GM23248 (cell line): Measurements from ENCODE around the gene PGA4. TPM values are rescaled to one million over a fixed set of nuclear protein-coding genes. Genes with fewer than 3 reads are reported as not detected.

Source experiments
- DNase-seq: peaks from one replicate; pipeline ENCODE4 v3.0.0-alpha.2; 2015
- H2AFZ ChIP-seq: fragments of 200-600 bp; sonication (generic); 2 replicates; pipeline ENCODE4 v1.6.1; 2016; ENCODE audit warnings: antibody characterized with exemption
- H3F3A ChIP-seq: fragments of 200-600 bp; sonication (generic); 2 replicates; pipeline ENCODE4 v1.6.1; 2016; ENCODE audit warnings: mild to moderate bottlenecking, antibody characterized with exemption, mixed run types; ENCODE audit not compliant: insufficient read depth
- H3K27ac ChIP-seq: fragments of 200-600 bp; sonication (generic); 2 replicates; pipeline ENCODE4 v1.5.1; 2016; ENCODE audit warnings: mild to moderate bottlenecking
- H3K27me3 ChIP-seq: fragments of 200-600 bp; sonication (generic); replicated peaks from 2 replicates; pipeline ENCODE4 v1.6.1; 2016; ENCODE audit warnings: mild to moderate bottlenecking; ENCODE audit not compliant: insufficient read depth
- H3K36me3 ChIP-seq: fragments of 200-600 bp; sonication (generic); 2 replicates; pipeline ENCODE4 v1.6.1; 2016; ENCODE audit warnings: low read depth, mild to moderate bottlenecking
- H3K4me1 ChIP-seq: fragments of 200-600 bp; sonication (generic); 2 replicates; pipeline ENCODE4 v1.6.1; 2016; ENCODE audit warnings: mild to moderate bottlenecking; ENCODE audit not compliant: insufficient read depth
- H3K4me2 ChIP-seq: fragments of 200-600 bp; sonication (generic); one replicate; pipeline ENCODE4 v1.6.1; 2016; ENCODE audit warnings: mild to moderate bottlenecking; ENCODE audit not compliant: unreplicated experiment
- H3K4me3 ChIP-seq: fragments of 200-600 bp; sonication (generic); 2 replicates; pipeline ENCODE4 v1.5.1; 2016; ENCODE audit warnings: mild to moderate bottlenecking
- H3K79me2 ChIP-seq: fragments of 200-600 bp; sonication (generic); 2 replicates; pipeline ENCODE4 v1.6.1; 2016; ENCODE audit warnings: mild to moderate bottlenecking; ENCODE audit not compliant: insufficient read depth
- H3K9ac ChIP-seq: fragments of 200-600 bp; sonication (generic); 2 replicates; pipeline ENCODE4 v1.6.1; 2016; ENCODE audit warnings: mild to moderate bottlenecking
- H3K9me2 ChIP-seq: fragments of 200-600 bp; sonication (generic); 2 replicates; pipeline ENCODE4 v1.6.1; 2016; ENCODE audit warnings: mixed run types, mild to moderate bottlenecking, moderate library complexity; ENCODE audit not compliant: insufficient read depth
- H3K9me3 ChIP-seq: fragments of 200-600 bp; sonication (generic); one replicate; pipeline ENCODE4 v1.6.1; 2017; ENCODE audit warnings: low read depth
- H4K20me1 ChIP-seq: fragments of 200-600 bp; sonication (generic); 2 replicates; pipeline ENCODE4 v1.6.0; 2016; ENCODE audit not compliant: insufficient read depth
- EZH2 ChIP-seq: fragments of 200-600 bp; sonication (generic); IDR thresholded peaks from 2 replicates; pipeline ENCODE4 v1.6.1; 2018; ENCODE audit warnings: antibody characterized with exemption, mild to moderate bottlenecking; ENCODE audit not compliant: insufficient read depth, poor library complexity, severe bottlenecking
- EZH2phosphoT487 ChIP-seq: fragments of 200-600 bp; sonication (generic); IDR thresholded peaks from 2 replicates; pipeline ENCODE4 v1.6.1; 2018; ENCODE audit warnings: antibody characterized with exemption, moderate library complexity, mild to moderate bottlenecking, low read depth; ENCODE audit not compliant: insufficient read depth
- WGBS, 2 experiments: methylation state at CpG; one replicate each; pipeline ENCODE4 v1.1.6; 2015 to 2017; ENCODE audit warnings: low lambda C conversion rate in 2 of 2, low coverage in 1 of 2; ENCODE audit errors: missing lambda C conversion rate in 2 of 2; 5-methylcytosine and 5-hydroxymethylcytosine counted together
- in situ Hi-C: fragments of 300-500 bp; cut with MboI; formaldehyde crosslinking; loops from 2 replicates; pipeline ENCODE4 v1.15.0; 2020
- polyA plus RNA-seq: library from polyadenylated mRNA; unstranded; fragments of >200 nt; fragmentation: Nextera tagmentation; extraction: Ambion mirVana; gene quantifications from 2 replicates; pipeline ENCODE4 v1.2.1, GENCODE V29; 2016
- total RNA-seq: library from RNA; depleted of rRNA; stranded (reverse); fragments of >200 nt; shearing (Covaris generic); gene quantifications from 2 replicates; pipeline ENCODE4 v1.2.3, GENCODE V29; 2014

The PGA4 gene
- total and polyA plus RNA-seq, 2 experiments from 2014 or later: 0.31 TPM; not detected in 1

DNA sequence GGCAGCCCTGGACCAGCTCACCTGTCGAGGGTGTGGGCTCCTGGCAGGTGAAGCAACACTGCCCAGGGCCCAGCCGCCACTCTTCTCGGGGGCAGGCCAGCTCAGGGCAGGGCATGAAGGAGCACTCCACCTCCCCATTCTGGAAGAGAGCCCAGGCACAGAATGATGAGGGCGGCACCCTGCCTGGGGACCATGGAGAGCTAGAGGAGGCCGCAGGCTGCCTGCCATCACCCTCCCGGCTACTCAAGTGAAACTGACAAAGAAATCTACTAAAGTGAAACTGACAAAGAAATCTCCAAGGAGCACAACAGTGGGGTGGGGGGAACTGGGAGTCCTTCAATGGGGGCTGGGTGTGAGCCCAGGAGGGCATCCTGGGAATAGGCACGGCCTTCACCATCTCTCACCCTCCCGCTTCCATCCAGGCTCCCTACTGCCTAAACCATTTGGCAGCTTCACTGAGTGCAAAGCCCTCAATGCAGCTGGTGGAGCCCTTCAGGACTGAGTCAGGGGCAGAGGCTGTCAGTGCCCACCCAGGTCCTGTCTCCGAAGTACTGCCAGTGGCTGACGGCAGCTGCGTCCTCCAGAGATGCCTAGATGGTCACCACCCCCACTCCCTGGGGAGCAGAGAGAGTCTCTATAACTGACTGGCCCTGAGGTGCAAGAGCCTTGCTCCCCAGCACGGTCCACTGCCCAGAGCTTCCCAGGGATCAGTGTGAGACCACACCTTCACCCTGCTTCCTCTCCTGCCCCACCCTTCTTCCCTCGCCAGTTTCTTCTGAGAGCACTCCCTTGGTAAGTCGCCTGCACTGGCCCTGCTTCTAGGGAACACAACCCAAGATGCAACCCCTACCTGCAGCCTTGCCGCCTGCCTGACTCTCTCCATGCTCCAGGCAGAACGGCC is 51.3 kb downstream of the PGA4 start:
- peaks cover 10% of the 10 kb centered on the region for H3F3A ChIP-seq
- H3K27me3 ChIP-seq: no peaks in the 10 kb centered on the region
- H3K4me3 ChIP-seq: no peak overlapping the region
- 80 to 81% methylated on average over 16 of the region's 16 CpGs for WGBS, 2 experiments
- no peak overlapping the region for H2AFZ ChIP-seq
- TF ChIP-seq EZH2: no peak
- no peak for TF ChIP-seq EZH2phosphoT487
- H4K20me1 ChIP-seq: no peaks in the 10 kb centered on the region
- peaks cover 10% of the 10 kb centered on the region for H3K4me1 ChIP-seq
- in situ Hi-C loops: no loop called here
- H3K9me3 ChIP-seq: no peaks in the 10 kb centered on the region
- no peak for DNase-seq
- no peaks in the 10 kb centered on the region for H3K9me2 ChIP-seq
- H3K9ac ChIP-seq: no peak overlapping the region
- no peak overlapping the region for H3K27ac ChIP-seq
- H3K36me3 ChIP-seq: no peaks in the 10 kb centered on the region
- H3K4me2 ChIP-seq: no peak overlapping the region
- H3K79me2 ChIP-seq: no peaks in the 10 kb centered on the region

DNA sequence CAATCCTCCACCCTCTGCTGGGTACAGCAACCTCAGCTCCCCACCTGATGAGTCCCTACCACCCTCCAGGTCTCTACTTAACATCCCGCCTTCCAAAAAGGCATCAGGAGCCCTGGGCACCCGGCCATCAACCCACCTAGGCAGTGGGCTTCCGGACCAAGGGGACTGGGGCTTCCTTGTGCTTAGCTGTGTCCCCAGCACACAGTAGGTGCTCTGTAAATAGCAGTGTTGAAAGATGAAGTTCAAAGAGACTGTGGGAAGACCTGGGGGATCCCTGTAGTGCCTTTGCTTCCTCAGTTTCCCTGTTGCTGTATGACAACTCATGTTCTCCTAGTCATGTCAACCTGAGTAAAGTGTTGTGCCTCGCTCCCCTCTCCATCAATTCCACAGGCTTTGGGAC is 51.9 kb downstream of the PGA4 start:
- WGBS, 2 experiments: 85 to 90% methylated on average over 4 of the region's 4 CpGs
- DNase-seq: no peak
- Histone ChIP-seq H3K27me3 (no peaks in the 10 kb centered on the region), H3K4me3 (no peak overlapping the region), H3K9ac (no peak overlapping the region), H3F3A (peaks cover 10% of the 10 kb centered on the region), H3K4me1 (peaks cover 10% of the 10 kb centered on the region), H3K9me2 (no peaks in the 10 kb centered on the region), H4K20me1 (no peaks in the 10 kb centered on the region), H3K4me2 (no peak overlapping the region), H3K79me2 (no peaks in the 10 kb centered on the region), H3K27ac (no peak overlapping the region), H3K9me3 (no peaks in the 10 kb centered on the region), H2AFZ (no peak overlapping the region), H3K36me3 (no peaks in the 10 kb centered on the region)
- in situ Hi-C loops: no loop called here
- TF ChIP-seq EZH2 (no peak), EZH2phosphoT487 (no peak)

DNA sequence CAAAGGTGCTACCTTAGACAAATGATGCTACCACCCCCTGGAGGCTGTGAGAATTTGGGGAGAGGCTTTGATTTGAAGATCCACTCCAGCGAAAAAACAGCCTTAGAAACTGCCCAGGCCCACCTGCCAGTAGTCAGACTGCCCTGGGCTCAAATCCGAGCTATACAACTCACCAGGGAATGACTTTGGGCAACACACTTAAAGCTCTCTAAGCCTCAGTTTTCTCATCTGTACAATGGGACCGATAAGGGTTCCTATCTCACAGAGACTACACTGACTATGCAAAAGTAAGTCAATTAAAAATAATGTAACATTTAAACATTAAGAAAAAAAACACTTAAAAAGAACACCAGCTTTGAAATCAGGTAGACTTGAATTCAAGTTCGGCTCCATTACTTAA is 53.0 kb downstream of the PGA4 start:
- no peaks in the 10 kb centered on the region for H3K36me3 ChIP-seq
- TF ChIP-seq EZH2phosphoT487 (no peak), EZH2 (no peak)
- DNase-seq: no peak
- H3K4me3 ChIP-seq: no peak overlapping the region
- H3K9me3 ChIP-seq: no peaks in the 10 kb centered on the region
- H3K9ac ChIP-seq: no peak overlapping the region
- H3K9me2 ChIP-seq: no peaks in the 10 kb centered on the region
- H3K27me3 ChIP-seq: no peaks in the 10 kb centered on the region
- WGBS, 2 experiments: 81 to 87% methylated on average over 4 of the region's 4 CpGs
- peaks cover 8% of the 10 kb centered on the region for H3F3A ChIP-seq
- H3K4me2 ChIP-seq: no peak overlapping the region
- peaks cover 7% of the 10 kb centered on the region for H3K4me1 ChIP-seq
- in situ Hi-C loops: no loop called here
- no peak overlapping the region for H3K27ac ChIP-seq
- no peak overlapping the region for H2AFZ ChIP-seq
- no peaks in the 10 kb centered on the region for H3K79me2 ChIP-seq
- H4K20me1 ChIP-seq: no peaks in the 10 kb centered on the region

- no peak for TF ChIP-seq EZH2
- no peak for TF ChIP-seq EZH2phosphoT487
- in situ Hi-C loops: no loop called here
- Histone ChIP-seq H3K27me3 (no peaks in the 10 kb centered on the region), H3K4me1 (no peaks in the 10 kb centered on the region), H3K36me3 (no peaks in the 10 kb centered on the region), H3K4me2 (no peak overlapping the region), H3F3A (no peaks in the 10 kb centered on the region), H3K9me3 (no peaks in the 10 kb centered on the region), H4K20me1 (no peaks in the 10 kb centered on the region), H2AFZ (no peak overlapping the region), H3K4me3 (no peak overlapping the region), H3K9me2 (no peaks in the 10 kb centered on the region), H3K79me2 (no peaks in the 10 kb centered on the region), H3K27ac (no peak overlapping the region), H3K9ac (no peak overlapping the region)
- 74 to 75% methylated on average over 14 of the region's 14 CpGs for WGBS, 2 experiments
- no peak for DNase-seq
Observed at GRCh38 chr11:61277186-61278000, 55.2 kb downstream of the PGA4 start.
